Astrocyte (in vitro differentiated cells and primary cell): ENCODE results near the gene ZNF740.

Experiments used
- CTCF ChIP-seq: IDR thresholded peaks from 2 replicates; pipeline ENCODE4 v1.5.1; 2011; ENCODE audit warnings: low read depth, mild to moderate bottlenecking, inconsistent platforms, low read length, moderate library complexity; ENCODE audit not compliant: insufficient read depth
- EZH2 ChIP-seq: IDR thresholded peaks from 2 replicates; pipeline ENCODE4 v1.6.1; 2012; ENCODE audit warnings: mild to moderate bottlenecking, low read length, inconsistent platforms; ENCODE audit not compliant: insufficient read depth

GRCh38 chr12:53194973-53195372 lies 14.5 kb downstream of the ZNF740 start:
- TF ChIP-seq CTCF (no peak), EZH2 (no peak)
